ENCODE results near the gene SENP6. TPM values are rescaled to one million over a fixed set of nuclear protein-coding genes. Genes with fewer than 3 reads are reported as not detected.
A peak's percentile ranks its signal among the peaks of the same experiment; 100 is the strongest.
"Not testable (repeated sequence)": the region's sequence is repeated elsewhere in the genome, so short reads cannot be mapped to it uniquely, and the experiment has no call there.

Gene SENP6
- 100 to 1,000 TPM in 1 of 2 donors, 10 to 100 TPM in 1; 98.5 to 109 TPM for total RNA-seq
- long read RNA-seq, donor 1, full-length matches to known transcripts: 8 of 29 reads
- long read RNA-seq, donor 1, partial matches to known transcripts: 8 of 29 reads
- long read RNA-seq, donor 1, other reads (novel, unspliced or antisense): 13 of 29 reads
- long read RNA-seq, donor 2, partial matches to known transcripts: 18 of 28 reads
- long read RNA-seq, donor 2, other reads (novel, unspliced or antisense): 8 of 28 reads

GRCh38 chr6:75601304-75602245 is at the start of gene SENP6:
Gene SENP6 (plus strand): TSS chr6:75601880. CDS start chr6:75602525, 645 bp downstream.
- peak; percentile 93 for DNase-seq (ENCODE audit: low spot score)
- intact Hi-C loops (cut with DNase I): no loop called here

DNA sequence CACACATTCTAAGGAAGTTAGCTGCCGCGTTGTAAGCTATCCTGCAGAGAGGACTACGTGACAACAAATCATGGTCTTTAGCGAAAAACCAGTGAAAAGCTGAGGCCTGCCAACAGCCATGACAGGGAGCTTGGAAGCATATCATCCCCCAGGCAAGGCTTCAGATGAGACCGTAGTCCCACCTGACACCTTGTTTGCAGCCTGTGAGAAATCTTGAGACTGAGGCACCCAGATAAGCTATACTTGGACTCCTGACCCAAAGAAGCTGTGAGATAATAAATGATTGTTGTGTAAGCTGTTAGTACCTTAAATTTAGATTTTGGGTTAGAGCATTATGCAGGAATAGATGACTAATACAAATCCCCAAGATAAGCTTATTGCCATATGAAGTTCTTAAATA is 45.4 kb upstream of the SENP6 start:
- intact Hi-C loops (cut with DNase I): no loop called here
- DNase-seq (ENCODE audit: low spot score): no peak

GRCh38 chr6:75557068-75557467 is 44.6 kb upstream of the SENP6 start:
- DNase-seq (ENCODE audit: low spot score): no peak
- intact Hi-C loops (cut with DNase I): no loop called here

GRCh38 chr6:75563032-75563431 is 38.6 kb upstream of the SENP6 start:
- intact Hi-C loops (cut with DNase I): no loop called here
- no peak for DNase-seq (ENCODE audit: low spot score)

DNA sequence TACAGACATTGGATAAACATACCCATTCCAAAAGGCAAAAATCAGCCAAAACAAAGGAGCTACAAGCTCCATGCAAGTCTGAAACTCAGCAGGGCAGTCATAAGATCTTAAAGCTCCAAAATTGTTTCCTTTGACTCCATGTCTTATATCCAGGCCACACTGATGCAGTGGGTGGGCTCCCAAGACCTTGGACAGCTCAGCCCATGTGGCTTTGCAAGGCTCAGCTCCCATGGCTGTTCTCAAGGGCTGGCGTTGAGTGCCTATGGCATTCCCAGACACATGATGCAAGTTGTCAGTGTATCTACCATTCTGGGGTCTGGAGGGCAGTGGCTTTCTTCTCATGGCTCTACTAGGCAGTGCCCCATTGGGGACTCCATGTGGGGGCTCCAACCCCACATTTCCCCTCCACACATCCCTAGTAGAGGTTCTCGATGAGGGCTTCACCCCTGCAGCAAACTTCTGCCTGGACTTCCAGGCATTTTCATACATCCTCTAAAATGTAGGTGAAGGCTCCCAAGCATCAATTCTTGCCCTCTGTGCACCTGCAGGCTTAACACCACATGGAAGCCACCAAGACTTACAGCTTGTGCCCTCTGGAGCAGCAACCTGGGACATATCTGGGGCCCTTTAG is 35.4 kb upstream of the SENP6 start:
- DNase-seq (ENCODE audit: low spot score): no peak
- intact Hi-C loops (cut with DNase I): no loop called here

DNA sequence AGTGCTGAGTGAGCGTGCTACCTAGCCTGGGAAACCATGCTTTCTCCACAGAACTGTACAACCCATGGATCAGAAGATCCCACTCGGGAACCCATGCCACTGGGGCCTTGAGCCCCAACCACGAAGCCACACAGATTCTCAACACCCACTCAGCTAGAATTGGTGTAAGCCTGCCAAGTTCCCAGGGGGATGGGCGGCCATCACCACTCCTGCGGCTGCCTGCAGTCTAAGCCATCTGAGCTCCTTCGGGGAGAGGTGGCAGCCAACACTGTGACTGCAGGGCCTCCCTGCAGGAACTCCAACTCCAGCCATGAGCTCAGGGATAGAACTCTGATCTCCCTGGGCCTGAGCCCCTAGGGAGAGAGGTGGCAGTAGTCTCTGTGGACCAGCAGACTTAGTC is 33.6 kb upstream of the SENP6 start:
- intact Hi-C loops (cut with DNase I): no loop called here
- DNase-seq (ENCODE audit: low spot score): no peak

- no peak for DNase-seq (ENCODE audit: low spot score)
- intact Hi-C loops (cut with DNase I): no loop called here
Measured at GRCh38 chr6:75568965-75569364, 32.7 kb upstream of the SENP6 start.

DNA sequence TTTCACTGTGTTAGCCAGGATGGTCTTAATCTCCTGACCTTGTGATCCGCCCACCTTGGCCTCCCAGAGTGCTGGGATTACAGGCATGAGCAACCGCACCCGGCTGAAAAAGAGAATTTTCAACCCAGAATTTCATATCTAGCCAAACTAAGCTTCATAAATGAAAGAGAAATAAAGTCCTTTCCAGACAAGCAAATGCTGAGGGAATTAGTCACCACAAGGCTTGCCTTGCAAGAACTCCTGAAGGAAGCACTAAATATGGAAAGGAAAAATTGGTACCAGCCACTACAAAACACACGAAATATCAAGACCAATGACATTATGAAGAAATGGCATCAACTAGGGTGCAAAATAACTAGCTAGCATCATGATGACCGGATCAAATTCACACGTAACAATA is 31.0 kb upstream of the SENP6 start:
- intact Hi-C loops (cut with DNase I); DNase-seq (ENCODE audit: low spot score): not testable (repeated sequence)

- DNase-seq (ENCODE audit: low spot score): no peak
- intact Hi-C loops (cut with DNase I): no loop called here
Measured at GRCh38 chr6:75572072-75572471, 29.6 kb upstream of the SENP6 start.

GRCh38 chr6:75579951-75580350 is 21.7 kb upstream of the SENP6 start:
- intact Hi-C loops (cut with DNase I): no loop called here
- DNase-seq (ENCODE audit: low spot score): no peak

GRCh38 chr6:75581231-75581630 is 20.4 kb upstream of the SENP6 start:
- intact Hi-C loops (cut with DNase I): no loop called here
- no peak for DNase-seq (ENCODE audit: low spot score)

DNA sequence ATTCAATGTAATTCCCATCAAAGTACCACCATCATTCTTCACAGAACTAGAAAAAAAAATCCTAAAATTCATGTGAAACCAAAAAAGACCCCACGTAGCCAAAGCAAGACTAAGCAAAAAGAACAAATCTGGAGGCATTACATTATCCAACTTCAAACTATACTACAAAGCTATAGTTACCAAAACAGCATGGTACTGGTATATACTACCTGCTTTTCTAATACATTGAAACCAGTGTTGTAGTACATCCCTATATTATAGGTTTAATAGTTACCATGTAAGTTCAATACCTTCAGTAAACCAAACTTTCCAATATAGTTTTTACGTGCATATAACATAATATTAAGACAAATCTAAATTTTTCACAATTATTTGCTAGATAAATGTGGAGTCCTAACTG is 17.1 kb upstream of the SENP6 start:
- intact Hi-C loops (cut with DNase I); DNase-seq (ENCODE audit: low spot score): not testable (repeated sequence)

GRCh38 chr6:75588948-75589347 is 12.7 kb upstream of the SENP6 start:
- DNase-seq (ENCODE audit: low spot score): no peak
- intact Hi-C loops (cut with DNase I): no loop called here

GRCh38 chr6:75590370-75590769 is 11.3 kb upstream of the SENP6 start:
- intact Hi-C loops (cut with DNase I): no loop called here
- no peak for DNase-seq (ENCODE audit: low spot score)

DNA sequence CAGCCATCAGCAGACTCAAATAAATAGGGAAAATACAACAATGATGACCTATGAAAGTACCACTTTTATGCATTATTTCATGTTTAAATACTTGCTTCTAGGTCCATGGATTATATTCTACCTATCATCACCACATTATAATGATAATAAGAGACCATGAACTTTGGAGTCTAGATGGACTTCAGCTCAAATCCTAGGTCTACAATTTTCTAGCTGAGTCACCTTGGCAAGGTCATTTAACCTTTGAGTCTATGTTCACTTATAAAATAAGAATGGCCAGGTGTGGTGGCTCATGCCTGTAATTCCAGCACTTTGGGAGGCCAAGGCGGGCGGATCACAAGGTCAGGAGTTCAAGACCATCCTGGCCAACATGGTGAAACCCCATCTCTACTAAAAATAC is 5.3 kb upstream of the SENP6 start:
- intact Hi-C loops (cut with DNase I): not testable (repeated sequence)

DNA sequence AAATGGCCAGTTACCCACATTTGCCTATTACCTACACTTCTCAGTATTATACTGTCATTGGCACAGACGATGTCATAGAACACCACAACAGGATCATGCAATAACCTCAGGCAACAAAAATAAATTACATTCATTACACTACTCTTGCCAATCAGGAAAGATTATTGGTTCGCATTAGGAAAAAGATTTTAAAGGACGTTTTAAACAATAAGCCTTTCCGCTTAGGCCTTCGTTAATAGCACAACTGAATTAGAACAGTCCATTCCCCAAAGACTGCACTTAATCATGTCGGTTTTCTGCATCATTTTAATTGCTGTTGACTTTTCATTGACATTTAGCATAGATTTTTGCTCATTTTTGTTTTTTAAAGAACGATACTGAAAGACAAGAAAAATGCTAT is 912 bp upstream of the SENP6 start:
- intact Hi-C loops (cut with DNase I): no loop called here
- no peak for DNase-seq (ENCODE audit: low spot score)

More for the DNA sequence above, 5.3 kb upstream of the SENP6 start:
- not testable (repeated sequence) for DNase-seq (ENCODE audit: low spot score)

GRCh38 chr6:75602246-75603105 is 796 bp downstream of the SENP6 start:
- DNase-seq (ENCODE audit: low spot score): peak; percentile 85
- intact Hi-C loops (cut with DNase I): no loop called here

- intact Hi-C loops (cut with DNase I): no loop called here
- DNase-seq (ENCODE audit: low spot score): no peak
Measured at GRCh38 chr6:75603106-75603420, 1.4 kb downstream of the SENP6 start.

DNA sequence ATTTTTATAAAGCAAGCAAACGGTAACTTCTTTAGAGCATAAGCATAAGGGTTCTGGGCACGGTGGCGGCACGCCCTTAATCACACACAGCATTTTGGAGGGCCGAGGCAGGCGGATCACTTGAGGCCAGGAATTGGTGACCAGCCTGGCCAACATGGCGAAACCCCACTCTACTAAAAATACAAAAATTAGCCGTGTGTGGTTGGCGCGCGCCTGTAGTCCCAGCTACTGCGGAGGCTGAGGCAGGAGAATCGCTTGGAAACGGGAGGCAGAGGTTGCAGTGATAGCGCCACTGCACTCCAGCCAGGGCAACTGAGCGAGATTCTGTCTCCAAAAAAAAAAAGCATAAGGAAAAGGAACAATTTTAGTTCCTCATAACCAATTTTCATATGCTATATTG is 2.6 kb downstream of the SENP6 start:
- intact Hi-C loops (cut with DNase I): no loop called here
- DNase-seq (ENCODE audit: low spot score): no peak
